Activated effector memory CD4-positive, alpha-beta T cell treated with anti-CD3 and anti-CD28 coated beads, Interleukin-2, amount 50 U/mL, for 16 hours (primary cell): ENCODE measurements around the gene KLF12.

Source experiments
- DNase-seq: peaks from one replicate; pipeline ENCODE4 v3.0.0-alpha.2; 2020

Gene KLF12

GRCh38 chr13:74134221-74134776, at the start of gene KLF12:
TSS of gene KLF12 (minus strand) at chr13:74134404.
- peak; percentile 97 for DNase-seq

DNA sequence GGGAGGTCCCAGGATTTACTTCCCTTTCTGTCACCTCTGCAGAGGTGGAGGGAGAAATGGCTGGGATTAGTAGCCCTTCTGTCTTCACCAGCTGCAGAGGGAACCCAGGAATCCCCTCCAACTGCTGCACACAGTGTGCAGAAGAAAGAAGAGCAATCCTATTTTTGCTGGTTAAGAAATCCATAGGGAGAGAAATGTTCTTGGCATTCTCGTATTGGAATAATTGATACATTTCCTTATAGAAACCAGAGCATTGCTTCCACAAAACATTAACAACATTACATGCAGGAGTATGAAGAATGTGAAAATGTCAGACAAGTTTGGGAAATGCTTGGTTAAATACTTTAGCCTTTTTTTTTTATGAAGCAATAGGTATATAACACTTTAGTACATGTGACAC, 48.3 kb upstream of the KLF12 start:
- DNase-seq: no peak

DNA sequence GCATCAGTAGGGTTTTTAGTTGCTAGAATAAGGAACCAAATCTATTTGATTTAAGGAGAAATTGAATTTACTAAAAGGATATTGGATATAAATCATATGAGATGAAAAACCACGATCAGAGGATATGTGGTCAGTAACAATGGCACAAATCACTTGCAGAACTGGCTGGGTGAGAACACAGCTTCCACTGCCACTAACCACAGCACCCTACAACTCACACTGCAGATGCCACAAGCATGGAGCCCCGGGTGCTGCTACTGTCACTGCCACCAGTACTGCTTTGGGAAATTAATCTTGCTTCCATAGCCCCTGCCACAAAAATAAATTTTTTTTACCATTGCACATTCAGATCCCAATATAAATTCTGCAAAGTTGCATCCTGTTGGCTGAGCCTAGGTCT, 40.6 kb upstream of the KLF12 start:
- no peak for DNase-seq

DNA sequence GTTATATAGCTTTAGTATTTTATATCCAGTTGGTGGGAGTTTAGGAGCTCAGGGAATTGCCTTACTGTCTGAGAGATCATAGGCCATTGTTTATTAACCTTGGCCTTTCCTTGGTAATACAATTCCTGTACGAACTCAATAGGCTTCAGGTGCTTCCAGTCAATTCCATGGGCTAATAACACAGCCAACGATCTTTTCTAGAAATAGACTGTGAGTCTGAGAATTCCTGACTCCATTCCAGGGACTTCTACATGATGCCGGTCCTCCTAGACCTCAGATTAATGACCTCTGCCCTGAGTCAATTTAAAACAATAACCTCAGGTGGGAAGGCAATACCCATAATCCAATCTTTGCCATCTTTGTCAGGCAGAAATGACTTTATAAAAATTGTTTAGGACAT, 39.6 kb upstream of the KLF12 start:
- DNase-seq: no peak

- DNase-seq: no peak
These were observed 37.4 kb upstream of the KLF12 start for GRCh38 chr13:74171641-74172040.

GRCh38 chr13:74169676-74170075, 35.5 kb upstream of the KLF12 start:
- DNase-seq: no peak

DNA sequence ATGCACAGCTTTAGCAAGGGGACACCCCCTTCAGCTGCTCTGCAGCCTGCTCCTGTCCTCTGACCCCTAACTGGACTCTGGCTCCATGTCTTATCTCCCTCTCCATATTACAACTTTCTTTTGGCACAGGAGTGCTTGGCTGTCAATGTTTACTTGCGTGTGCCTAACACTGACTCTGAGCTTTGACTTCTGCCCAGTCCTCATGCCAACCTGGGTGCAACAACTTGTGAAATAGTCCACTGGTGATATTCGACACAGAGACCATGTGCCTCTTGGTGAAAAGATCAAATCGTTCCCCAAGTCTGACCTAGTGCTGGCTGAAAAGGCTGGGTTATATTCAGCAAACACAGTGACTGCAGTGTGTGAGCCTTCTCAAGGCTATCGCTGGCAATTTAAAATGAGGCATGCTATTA, 34.1 kb upstream of the KLF12 start:
- DNase-seq: no peak

GRCh38 chr13:74166261-74167004, 32.2 kb upstream of the KLF12 start:
- DNase-seq: no peak

DNA sequence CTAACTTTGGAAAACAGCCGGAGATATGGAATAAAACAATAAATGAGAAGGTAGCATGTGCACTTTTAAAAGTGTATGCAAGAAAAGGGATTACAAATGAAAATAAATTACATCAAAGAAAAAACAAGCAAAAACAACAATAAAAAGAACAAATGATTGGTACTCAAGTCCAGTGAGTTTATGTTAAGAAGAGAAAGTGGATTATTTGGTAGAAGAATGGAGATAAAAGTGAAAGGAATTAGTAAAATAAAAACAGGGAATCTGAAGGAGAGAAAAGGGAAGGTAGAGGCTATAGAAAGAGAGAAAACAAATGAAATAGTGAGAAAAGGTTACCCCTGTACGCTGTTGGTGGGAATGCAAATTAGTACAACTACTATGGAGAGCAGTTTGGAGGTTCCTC, 28.6 kb upstream of the KLF12 start:
- no peak for DNase-seq

DNA sequence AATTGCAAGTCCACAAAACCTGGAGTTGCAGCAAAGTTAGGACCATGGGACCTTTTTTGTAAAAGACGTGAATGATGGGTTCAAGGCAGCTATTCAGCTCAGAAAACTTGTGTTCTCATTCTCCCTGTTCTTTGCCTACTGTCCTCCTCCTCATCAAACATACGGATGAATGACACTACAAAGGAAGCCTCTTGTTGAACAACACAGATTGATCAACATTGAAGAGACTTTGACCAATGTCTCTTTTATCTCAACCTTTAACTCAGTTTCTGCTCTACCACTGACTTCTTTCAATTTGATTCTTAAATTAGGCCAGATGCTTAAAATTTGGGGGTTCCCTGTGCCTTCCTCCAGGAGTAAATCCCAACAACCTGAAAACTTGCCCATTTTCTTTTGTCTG, 27.9 kb upstream of the KLF12 start:
- DNase-seq: no peak

DNA sequence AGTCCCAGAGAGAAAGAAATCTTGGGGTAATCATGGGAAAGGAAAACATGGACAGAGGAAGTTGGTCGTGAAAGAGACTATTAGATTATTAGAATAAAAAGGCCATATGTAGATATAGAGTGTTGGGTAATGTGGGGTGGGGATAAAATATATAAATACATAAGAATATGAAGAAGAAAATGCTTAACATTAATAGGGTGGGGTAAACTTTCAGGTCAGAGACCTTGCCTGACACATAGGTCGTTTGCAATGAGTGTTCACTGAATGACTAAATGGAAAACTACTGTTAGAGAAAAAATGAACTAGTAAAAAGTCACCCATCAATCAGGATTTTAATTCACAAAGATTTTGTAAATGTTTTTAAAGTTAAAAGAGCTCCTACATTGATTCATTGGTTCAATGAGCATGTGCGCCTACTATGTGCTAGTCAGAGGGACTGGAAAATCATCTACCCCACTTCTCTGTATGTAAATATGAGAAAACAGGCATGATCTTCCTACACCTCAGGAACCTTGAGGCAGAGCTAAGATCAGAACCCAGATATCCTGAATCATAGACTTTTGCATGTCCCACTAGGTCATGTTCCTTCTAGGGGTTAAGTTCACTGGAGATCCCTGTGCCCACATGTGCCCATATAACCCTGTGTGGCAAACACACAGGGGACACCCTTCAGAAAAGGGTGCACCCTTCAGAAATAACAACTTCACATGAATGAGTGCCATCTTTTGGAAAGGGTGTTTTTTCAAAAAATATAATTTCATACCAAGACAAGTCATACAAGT, 24.6 kb upstream of the KLF12 start:
- DNase-seq: no peak

DNA sequence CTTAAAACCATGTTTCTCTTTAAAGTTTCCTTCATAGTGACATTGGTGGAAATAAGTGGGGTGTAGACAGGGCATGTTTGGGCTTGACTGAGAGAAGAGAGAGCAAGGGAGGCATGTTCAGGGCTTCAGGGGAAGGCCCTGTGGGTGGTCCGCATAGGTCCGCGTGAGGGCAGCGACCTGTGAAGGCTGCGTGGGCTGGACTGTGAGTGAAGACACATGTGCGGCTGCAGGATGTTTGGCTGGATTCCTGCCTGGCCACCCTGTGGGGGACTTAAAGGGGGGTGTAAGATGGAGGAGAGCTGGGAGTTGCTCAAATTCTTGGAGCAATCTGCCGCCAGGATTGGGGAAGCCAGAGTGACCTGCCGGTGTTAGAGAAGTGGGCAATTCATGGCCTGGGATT, 23.8 kb upstream of the KLF12 start:
- DNase-seq: no peak

- DNase-seq: no peak
These were observed 20.8 kb upstream of the KLF12 start for GRCh38 chr13:74154981-74155380.

GRCh38 chr13:74153316-74153715, 19.1 kb upstream of the KLF12 start:
- DNase-seq: no peak

DNA sequence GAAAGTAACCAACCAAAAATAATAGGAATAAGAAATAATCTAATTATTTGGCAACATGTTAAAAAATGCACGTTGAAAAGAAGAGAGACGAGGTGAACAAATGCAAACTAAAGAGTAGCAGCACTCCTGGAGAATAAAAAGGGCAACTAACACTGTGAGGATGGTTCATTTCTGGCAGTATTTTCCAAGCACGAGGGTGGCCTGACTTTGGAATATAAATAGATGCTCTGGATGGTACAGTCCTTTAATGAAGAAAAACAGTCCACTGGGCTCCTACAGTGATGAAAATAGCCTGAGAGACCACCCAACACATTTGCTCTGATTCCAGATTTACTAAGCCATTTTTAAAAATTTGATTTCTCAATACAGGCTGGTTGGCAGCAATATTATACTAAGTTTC, 17.7 kb upstream of the KLF12 start:
- DNase-seq: no peak

DNA sequence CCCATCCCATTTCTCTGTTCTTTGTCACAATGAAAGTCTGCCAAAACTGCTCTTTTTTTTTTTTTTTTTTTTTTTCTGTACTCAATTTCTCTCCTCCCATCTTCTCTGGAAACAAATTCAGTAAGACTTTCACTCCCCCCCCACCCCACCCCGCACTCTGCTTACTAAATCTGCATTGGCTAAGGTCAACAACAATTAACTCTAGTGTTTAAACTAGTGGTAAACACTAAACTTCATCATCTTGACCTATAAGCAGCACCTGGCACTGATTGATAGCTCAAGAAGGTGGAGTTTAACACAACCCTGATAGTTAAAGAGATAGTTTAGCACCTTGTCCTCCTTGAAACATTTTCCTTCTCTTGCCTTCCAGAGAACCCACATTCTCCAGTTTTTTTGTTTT, 14.1 kb upstream of the KLF12 start:
- DNase-seq: no peak

- no peak for DNase-seq
These were observed 11.2 kb upstream of the KLF12 start for GRCh38 chr13:74145249-74145975.

DNA sequence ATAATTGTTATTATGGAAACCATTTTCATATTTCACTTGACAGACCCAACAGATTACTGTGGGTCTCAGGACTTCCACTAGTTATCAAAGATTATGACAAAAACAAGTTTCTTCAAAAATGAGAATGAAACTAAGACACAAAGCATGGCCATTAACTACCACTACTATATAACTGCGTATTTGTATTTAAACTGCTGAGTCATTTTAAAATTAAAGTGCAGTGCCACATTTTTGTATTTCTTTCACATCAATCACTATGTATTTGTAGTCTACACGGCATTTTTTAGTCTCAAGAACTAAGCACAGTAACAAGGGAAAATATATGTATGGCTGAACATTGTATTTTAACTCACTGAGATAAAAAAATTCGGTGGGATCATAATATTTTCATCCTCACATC, 10.1 kb upstream of the KLF12 start:
- DNase-seq: no peak

- no peak for DNase-seq
These were observed 8.1 kb upstream of the KLF12 start for GRCh38 chr13:74142257-74142656.

GRCh38 chr13:74138241-74138640, 4.0 kb upstream of the KLF12 start:
- no peak for DNase-seq

- peak; percentile 80 for DNase-seq
These were observed 2.0 kb upstream of the KLF12 start for GRCh38 chr13:74136084-74136658.

DNA sequence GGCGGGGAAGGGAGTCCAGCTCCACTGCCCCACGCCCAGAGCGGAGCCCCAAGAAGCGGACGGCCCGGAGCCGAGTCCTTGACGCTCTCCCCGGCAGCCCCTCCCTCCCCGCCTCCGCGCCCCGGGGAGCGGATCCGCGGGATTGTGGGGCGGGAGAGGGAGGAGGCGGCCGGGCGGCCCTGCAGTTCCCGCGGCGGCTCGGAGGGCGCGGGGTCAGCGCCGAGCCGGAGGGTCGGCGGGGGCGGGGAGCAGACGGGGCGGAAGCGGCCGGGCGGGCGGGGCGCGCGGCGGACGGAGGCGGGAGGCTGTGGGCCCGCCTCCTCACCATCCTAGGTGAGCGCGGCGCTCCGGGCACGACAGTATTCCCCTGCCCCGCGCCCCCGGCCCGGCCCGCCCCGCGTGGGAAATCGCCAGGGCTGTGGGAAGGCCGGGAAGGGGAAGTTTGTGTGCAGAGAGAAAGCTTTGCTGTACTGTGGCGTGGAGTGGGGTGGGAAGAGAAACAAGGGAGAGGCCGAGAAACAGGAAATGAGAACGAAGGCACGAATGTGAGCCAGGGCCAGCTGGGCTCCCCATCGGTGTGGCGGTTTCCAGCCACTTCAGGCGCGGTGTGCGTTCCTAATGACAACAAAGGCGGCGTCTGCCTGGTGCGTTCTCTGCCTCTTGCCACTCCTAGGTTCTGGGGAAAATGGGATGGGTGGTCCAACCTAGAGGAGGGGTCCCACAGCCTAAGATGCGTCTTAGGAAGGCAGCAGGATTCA, 1.3 kb upstream of the KLF12 start:
- peak; percentile 86 for DNase-seq
